ENCODE data around the gene RBMXL3.
A peak's percentile ranks its signal among the peaks of the same experiment; 100 is the strongest.
"Not testable (repeated sequence)": the region's sequence is repeated elsewhere in the genome, so short reads cannot be mapped to it uniquely, and the experiment has no call there.

Gene RBMXL3

DNA sequence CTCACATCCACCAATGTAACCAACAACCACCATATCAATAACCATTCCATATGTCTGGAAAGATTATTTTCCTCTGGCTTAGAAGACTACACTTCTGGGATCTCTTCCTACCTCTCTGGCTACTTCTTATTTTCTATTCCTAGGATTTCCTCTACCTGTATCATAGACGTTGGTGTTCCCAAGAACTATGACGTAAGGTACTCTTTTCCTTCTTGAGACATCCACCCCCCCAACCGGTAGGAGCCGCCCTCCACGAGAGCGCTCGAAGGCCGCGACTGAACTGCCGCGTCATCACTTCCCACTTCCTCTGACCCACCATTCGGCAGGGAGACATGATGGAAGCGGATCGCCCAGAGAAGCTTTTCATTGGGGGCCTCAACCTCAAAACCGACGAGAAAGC is at the start of gene RBMXL3:
TSS of gene RBMXL3 (plus strand) at position 301 of the 400 bp plus-strand sequence. CDS start at position 333, 32 bp downstream.
- no peak for DNase-seq (ENCODE audit: low read depth)

DNA sequence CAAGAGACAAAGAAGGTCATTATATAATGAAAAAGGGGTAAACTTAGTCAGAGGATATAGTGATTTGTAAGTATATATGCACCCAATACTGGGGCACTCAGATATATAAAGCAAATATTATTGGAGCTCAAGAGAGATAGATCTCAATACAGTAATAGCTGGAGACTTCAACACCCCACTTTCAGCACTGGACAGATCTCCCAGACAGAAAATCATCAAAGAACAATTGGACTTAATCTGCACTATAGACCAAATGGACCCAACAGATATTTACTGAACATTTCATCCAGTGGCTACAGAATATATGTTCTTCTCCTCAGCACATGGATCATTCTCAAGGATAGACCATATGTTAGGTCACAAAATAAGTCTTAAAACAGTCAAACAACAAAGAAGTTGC is 47.2 kb upstream of the RBMXL3 start:
- no peak for DNase-seq (ENCODE audit: low read depth)

DNA sequence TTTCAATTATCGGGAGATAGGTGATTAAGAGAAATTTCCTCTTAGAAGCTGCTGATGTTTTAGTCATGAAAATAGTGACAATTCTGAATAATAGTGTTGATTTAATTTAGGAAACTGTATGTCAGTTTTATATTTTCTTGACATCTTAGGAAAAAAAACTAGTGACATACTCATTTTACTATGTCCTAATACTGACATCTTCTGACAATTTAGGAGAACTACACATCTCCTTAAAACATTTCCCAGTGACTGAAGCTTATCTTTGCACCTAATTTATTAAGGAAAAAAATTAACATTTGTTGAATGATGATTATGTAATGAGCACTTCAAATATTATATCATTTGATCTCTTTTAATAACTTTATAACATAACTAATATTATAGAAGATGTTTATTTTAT is 42.0 kb upstream of the RBMXL3 start:
- no peak for DNase-seq (ENCODE audit: low read depth)

DNA sequence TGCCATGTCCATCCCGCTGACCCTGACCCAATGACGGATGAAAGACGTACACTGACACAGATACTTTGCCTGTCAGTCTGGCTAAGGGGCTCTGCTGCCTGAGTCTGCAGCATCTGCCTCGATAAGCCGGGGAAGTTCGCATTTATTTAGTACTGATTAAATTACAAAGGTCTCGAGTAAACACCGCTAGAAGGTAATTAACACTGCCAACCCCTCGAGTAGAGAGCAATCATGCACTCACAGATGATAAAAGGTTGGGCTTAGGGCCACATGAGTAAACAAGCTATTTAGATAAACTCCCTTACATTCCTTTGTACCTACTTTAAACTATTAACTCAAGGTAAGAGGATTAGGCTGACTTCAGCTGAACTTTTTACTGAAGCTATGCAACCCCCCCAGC is 16.0 kb upstream of the RBMXL3 start:
- DNase-seq (ENCODE audit: low read depth) = no peak

DNA sequence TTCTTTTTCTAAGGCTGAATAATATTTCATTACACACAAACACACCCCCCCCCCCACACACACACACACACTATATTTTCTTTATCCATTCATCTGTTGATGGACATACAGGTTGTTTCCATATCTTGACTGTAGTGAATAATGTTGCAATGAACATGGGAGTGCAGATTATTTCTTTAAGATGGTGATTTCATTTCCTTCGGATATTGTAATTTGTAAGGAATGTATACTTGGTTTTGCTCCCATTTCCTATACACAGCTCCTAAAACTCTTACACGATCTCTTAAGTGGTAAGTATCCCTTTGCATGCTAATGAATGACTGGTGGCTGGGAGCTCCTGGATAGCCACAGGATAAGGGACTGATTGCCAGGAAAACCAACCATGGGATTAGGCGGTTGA is 14.7 kb upstream of the RBMXL3 start:
- peak; percentile 13 for DNase-seq (ENCODE audit: low read depth)

DNA sequence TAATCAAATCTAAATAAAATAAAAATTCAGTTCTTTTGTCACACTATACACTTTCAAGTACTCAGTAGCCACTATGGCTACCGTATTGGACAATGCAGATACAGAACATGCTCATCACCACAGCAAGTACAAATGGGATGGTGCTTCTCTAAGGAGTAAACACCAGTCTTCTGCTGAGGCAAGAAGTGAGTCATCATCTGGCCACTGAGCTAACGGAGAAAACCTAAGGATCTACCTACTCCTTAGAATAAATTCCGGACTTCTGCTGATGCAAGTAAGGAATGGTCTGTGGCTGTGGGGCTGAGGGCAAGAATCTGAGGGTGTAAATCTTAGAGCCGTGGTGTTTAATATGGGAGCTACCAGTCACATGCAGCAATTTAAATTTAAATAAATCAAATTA is 11.3 kb upstream of the RBMXL3 start:
- no peak for DNase-seq (ENCODE audit: low read depth)

DNA sequence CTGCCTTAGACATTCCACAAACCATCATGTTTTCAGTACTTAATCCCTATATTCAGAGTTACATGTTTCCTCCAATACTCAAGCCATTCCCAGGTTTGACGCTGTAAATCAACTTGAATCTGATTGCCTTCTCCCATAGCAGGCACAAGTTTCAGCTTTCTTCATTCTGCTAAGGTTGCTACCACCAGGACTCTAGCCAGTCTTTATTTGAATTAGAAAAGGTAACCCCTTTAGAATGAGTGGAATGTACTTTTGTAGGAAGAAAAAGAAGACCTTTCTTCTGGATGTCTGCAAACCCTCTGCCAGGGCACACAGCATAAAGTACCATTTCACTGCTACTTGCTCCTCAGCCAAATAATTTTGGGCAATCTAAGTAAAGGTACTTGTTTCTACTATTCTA is 10.7 kb upstream of the RBMXL3 start:
- DNase-seq (ENCODE audit: low read depth) = no peak

DNA sequence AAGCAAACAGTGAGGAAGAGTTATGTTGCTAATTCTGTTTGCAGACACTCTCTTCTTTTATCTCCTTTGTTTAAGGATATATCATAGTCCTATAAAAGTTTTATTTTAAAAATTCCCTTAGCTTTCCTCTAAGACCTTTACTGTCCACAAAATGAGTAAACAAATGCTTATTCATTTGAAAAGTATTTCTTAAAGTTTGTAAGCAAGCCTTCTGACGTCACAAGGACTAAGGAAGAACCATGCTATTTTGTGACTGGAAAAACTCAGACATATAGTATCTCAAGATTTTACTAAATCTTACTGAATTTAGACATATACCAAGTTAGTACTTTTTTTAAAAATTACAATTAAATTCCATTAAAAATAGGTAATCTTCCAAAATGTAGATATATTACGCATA is 5.2 kb upstream of the RBMXL3 start:
- DNase-seq (ENCODE audit: low read depth) = peak; percentile 0

DNA sequence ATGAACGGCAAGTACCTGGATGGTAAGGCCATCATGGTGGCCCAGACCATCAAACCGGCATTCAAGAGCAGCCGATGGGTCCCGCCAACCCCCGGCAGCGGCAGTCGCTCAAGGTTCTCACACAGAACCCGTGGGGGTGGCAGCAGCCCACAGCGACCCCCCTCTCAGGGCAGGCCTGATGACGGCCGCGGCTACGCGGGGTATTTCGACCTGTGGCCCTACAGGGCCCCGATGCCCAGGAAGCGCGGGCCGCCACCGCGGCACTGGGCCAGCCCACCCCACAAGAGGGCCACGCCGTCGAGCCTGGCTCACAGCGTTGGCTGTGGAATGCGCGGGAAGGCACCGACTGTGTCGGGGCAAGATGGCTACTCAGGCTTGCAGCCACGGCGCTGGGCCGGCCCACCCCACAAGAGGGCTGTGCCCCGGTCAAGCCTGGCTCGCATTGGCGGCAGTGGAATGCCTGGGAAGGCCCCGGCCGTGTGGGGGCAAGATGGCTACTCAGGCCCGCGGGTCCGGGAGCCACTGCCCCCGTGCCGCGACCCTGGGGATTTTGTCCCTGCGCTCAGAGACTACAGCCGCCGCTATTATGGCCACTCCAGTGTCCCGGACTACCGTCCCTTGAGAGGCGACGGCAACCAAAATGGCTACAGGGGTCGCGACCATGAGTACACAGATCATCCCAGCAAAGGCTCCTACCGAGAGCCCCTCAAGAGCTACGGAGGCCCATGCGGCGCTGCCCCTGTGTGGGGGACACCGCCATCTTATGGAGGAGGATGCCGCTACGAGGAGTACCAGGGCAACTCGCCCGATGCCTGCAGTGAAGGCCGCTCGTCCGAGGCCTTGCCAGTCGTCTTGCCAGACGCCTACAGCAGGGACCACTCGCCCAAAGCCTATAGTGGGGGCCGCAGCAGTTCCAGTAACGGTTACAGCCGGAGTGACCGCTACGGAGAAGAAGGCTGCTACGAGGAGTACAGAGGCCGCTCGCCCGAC is 731 bp downstream of the RBMXL3 start:
- DNase-seq (ENCODE audit: low read depth) = no peak

DNA sequence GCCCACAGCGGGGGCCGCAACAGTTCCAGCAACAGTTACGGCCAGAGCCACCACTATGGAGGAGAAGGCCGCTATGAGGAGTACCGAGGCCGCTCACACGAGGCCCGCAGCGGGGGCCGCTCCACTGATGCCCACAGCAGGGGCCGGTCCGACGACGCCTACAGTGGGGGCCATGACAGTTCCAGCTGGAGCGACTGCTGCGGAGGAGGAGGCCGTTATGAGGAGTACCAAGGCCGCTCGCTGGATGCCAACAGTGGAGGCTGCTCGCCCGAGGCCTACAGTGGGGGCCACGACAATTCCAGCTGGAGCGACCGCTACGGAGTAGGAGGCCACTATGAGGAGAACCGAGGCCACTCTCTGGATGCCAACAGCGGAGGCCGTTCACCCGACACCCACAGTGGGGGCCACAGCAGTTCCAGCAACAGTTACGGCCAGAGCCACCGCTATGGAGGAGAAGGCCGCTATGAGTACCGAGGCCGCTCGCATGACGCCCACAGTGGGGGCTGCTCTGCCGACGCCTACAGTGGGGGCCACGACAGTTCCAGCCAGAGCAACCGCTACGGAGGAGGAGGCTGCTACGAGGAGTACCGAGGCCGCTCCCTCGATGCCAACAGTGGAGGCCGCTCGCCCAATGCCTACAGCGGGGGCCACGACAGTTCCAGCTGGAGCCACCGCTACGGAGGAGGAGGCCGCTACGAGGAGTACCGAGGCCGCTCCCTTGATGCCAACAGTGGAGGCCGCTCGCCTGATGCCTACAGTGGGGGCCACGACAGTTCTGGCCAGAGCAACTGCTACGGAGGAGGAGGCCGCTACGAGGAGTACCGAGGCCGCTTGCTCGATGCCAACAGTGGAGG is 1.7 kb downstream of the RBMXL3 start:
- DNase-seq (ENCODE audit: low read depth) = no peak

DNA sequence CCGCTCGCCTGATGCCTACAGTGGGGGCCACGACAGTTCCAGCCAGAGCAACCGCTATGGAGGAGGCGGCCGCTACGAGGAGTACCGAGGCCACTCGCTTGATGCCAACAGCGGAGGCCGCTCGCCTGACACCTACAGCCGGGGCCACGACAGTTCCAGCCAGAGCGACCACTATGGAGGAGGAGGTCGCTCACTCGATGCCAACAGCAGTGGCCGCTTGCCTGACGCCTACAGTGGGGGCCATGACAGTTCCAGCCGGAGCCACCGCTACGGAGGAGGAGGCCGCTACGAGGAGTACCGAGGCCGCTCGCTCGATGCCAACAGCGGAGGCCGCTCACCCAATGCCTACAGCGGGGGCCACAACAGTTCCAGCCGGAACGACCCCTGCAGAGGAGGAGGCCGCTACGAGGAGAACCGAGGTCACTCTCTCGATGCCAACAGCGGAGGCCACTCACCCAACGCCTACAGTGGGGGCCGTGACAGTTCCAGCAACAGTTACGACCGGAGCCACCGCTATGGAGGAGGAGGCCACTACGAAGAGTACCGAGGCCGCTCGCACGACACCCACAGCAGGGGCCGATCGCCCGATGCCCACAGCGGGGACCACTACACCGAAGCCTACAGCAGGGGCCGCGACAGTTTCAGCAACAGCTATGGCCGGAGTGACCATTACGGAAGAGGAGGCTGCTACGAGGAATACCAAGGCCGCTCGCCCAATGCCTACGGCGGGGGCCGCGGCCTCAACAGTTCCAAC is 2.5 kb downstream of the RBMXL3 start:
- DNase-seq (ENCODE audit: low read depth) = no peak

DNA sequence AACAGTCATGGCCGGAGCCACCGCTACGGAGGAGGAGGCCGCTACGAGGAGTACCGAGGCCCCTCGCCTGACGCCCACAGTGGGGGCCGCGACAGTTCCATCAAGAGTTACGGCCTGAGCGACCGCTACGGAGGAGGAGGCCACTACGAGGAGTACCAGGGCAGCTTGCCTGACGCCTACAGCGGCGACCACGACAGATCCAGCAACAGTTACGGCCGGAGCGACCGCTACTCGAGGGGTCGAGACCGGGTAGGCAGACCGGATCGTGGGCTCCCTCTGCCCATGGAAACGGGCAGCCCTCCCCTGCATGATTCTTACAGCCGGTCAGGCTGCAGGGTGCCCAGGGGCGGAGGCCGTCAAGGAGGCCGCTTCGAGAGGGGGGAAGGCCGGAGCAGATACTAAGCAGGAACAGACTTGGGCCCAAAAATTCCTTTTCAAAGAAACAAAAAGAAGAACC is 3.1 kb downstream of the RBMXL3 start:
- DNase-seq (ENCODE audit: low read depth) = no peak

DNA sequence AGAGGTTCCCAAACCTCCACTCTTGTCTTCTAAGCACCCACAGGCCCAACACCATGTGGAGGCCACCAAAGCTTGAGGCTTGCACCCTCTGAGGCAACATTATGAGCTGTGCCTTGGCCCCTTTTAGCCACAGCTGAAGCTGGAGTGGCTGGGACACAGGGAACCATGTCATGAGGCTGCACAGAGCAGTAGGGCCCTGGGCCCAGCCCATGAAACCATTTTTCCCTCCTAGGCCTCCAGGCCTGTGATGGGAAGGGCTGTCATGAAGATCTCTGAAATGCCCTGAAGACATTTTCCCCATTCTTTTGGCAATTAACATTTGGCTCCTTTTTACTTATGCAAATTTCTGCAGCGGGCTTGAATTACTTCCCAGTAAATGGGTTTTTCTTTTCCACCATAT is 14.8 kb downstream of the RBMXL3 start:
- DNase-seq (ENCODE audit: low read depth) = no peak

DNA sequence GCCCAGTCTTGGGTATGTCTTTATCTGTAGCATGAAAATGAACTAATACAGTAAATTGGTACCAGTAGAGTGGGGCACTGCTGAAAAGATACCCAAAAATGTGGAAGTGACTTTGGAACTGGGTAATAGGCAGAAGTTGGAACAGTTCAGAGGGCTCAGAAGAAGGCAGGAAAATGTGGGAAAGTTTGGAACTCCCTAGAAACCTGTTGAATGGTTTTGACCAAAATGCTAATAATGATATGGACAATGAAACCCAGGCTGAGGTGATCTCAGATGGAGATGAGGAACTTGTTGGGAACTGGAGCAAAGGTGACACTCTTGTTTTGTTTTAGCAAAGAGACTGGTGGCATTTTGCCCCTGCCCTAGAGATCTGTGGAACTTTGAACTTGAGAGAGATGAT is 20.3 kb downstream of the RBMXL3 start:
- not testable (repeated sequence) for DNase-seq (ENCODE audit: low read depth)

DNA sequence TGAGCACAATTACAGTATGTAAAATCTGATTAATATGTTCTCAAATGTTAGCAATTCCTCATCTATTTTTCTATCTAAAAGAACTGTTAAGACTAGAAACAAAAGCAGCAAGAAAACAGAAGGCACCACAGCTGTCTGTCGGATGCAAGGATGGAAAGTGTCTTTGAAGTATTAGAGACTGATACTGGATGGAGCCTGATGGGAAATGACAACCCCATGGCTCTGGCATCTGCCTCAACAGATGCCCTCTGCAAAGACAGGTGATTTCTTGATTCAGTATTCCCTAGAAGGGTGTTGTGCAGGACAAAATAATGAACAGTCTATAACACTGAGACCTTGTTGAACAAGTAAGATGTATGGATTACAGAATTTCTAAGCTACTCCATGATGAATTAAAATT is 24.9 kb downstream of the RBMXL3 start:
- no peak for DNase-seq (ENCODE audit: low read depth)

DNA sequence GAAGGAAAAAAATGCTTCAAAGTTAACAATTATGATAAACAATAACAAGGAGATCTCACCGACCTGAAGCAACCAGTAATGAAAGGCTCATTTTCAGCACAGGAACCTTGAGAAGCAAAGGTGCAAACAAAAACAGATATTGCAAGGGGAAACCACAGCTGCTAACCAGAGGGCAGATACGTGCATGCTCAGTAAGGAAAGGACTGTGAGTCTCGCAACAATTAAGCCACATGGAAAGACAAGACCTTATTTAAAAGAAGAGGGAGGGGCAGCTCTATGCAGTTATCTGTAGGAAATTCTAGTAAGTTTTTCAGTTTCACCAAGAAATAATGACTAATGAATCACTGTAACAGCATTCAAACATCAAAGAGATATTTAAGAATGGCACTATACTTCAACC is 25.4 kb downstream of the RBMXL3 start:
- DNase-seq (ENCODE audit: low read depth) = no peak

DNA sequence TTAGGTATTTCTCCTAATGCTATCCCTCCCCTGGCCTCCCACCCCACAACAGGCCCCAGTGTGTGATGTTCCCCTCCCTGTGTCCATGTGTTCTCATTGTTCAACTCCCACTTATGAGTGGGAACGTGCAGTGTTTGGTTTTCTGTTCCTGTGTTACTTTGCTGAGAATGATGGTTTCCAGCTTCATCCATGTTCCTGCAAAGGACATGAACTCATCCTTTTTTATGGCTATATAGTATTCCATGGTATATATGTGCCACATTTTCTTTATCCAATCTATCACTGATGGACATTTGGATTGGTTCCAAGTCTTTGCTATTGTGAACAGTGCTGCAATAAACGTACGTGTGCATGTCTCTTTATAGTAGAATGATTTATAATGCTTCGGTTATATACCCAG is 28.1 kb downstream of the RBMXL3 start:
- DNase-seq (ENCODE audit: low read depth) = not testable (repeated sequence)

DNA sequence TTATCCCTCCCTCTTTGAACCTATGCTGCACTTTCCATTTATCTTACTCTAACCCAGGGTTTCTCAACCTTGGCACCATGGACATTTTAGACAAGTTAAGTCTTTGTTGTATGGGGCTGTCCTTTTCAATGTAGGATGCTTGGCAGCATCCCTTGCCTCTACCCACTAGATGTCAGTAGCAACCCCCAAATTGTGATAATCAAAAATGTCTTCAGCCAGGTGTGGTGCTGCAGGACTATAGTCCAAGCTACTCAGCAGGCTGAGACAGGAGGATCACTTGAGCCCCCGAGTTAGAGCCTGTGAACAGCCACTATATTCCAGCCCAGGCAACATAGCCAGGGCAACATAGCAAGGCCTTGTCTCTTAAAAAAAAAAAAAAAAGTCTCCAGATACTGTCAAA is 37.7 kb downstream of the RBMXL3 start:
- no peak for DNase-seq (ENCODE audit: low read depth)

DNA sequence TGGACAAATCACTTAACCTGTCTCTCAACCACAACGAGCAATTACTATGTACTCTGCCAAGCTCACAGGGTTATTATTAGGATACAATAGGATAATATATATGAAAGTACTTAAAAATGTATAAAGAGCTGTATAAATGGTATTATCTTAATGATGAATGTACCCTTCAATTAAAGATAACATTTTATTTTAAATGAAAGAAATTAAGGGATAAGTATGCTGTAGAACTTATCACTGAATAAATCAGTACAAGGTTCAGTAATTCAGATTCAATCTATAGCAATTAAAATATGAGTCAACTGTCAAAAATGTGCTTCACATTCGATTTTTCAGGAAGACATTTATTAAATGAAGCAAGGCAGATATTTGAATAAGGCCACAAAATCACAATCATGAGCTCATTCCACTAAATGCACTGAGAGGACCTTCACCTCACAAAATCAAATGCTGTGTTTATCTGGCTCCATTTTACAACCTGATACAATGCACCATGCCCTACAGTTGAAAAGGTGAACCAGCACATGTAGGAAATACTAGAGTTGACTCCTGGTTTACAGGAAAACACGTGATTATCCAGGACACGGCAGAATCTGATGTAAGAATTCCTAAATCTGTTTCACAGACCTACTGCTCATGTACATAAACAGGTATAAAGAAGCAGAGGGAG is 40.3 kb downstream of the RBMXL3 start:
- no peak for DNase-seq (ENCODE audit: low read depth)

DNA sequence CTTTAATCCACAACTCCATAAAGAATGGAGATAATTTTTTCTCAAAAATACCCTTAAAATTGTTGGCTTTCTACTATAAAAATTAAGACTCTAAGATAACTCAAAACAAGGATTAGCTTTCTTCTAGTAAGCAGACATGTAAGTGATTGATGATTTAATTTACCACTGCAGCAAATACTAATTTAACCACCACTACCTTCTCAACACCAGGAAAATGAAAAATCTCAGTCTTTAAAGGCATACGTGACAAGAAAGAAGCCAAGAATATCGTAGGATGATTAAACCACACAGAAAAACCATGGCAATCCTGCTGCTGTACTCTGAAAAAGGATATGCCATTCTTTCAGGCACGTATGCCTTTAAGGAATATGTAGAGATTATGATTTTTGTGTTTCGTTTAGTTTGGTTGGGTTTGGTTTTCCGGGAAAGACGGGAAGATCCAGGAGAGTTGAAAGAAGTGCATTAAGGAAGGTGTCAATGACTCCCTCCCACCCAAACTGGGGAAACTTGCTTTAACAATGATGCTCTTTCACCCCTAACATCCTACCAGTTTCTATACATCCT is 43.8 kb downstream of the RBMXL3 start:
- no peak for DNase-seq (ENCODE audit: low read depth)

All from HS-5 (cell line).